ENCODE results near the gene NCF4.

NCF4 gene

GRCh38 chr22:36924151-36924698, 63.4 kb downstream of the NCF4 start:
- no peak for DNase-seq

GRCh38 chr22:36925388-36926290, 64.8 kb downstream of the NCF4 start:
- no peak for DNase-seq

- DNase-seq: no peak
These were observed 65.5 kb downstream of the NCF4 start for GRCh38 chr22:36926309-36926708.

GRCh38 chr22:36926721-36927435, 66.1 kb downstream of the NCF4 start:
- no peak for DNase-seq

Data from CD4-positive, alpha-beta T cell treated with Interleukin-10 for 1 hour (primary cell).